Gastroesophageal sphincter (tissue), 4 donors: ENCODE data around the gene HMOX2. TPM values are rescaled to one million over a fixed set of nuclear protein-coding genes. Genes with fewer than 3 reads are reported as not detected.

Source experiments
- ATAC-seq: fragments of 150-250 bp; one replicate; pipeline ENCODE4 v1.9.1; 2016; ENCODE audit warnings: mild to moderate bottlenecking, moderate library complexity
- H3K27ac ChIP-seq, 4 donors: fragments of 200-600 bp; sonication (generic) in 3 of 4; 1 replicate in 3 of 4; 2 replicates in 1 of 4; pipeline ENCODE4 v1.5.1; 2016 to 2019
- H3K27me3 ChIP-seq: fragments of 200-600 bp; sonication (generic); one replicate; pipeline ENCODE4 v1.5.1; 2019
- H3K36me3 ChIP-seq, 2 donors: fragments of 200-600 bp; sonication (generic); one replicate each; pipeline ENCODE4 v1.5.1; 2019; ENCODE audit warnings: control low read depth in 1 of 2
- H3K4me1 ChIP-seq, 3 donors: fragments of 200-600 bp; sonication (generic); 1 replicate in 2 of 3; 2 replicates in 1 of 3; pipeline ENCODE4 v1.5.1; 2016 to 2019; ENCODE audit warnings: control low read depth in 2 of 3
- H3K4me3 ChIP-seq, 2 donors: fragments of 200-600 bp; sonication (generic); one replicate each; pipeline ENCODE4 v1.5.1; 2019; ENCODE audit warnings: mild to moderate bottlenecking in 1 of 2, moderate library complexity in 1 of 2
- H3K9me3 ChIP-seq, 3 donors: fragments of 200-600 bp; sonication (generic); one replicate each; pipeline ENCODE4 v1.5.1; 2017 to 2019; ENCODE audit warnings: control low read depth in 2 of 3
- CTCF ChIP-seq, 4 experiments: fragments of 200-600 bp in 2 of 4; fragments of 450-650 bp in 2 of 4; sonication (generic) in 1 of 4; IDR thresholded peaks; one replicate each; pipeline ENCODE4 v1.5.1; 2017 to 2019; ENCODE audit warnings: antibody characterized with exemption in 4 of 4, mild to moderate bottlenecking in 2 of 4, moderate library complexity in 2 of 4
- EP300 ChIP-seq: sonication (generic); formaldehyde crosslinking; IDR thresholded peaks from one replicate; pipeline ENCODE4 v1.6.1; 2017; ENCODE audit warnings: antibody characterized with exemption, mild to moderate bottlenecking
- POLR2A ChIP-seq, 2 donors: fragments of 450-650 bp; IDR thresholded peaks; one replicate each; pipeline ENCODE4 v1.6.1; 2017; ENCODE audit warnings: antibody characterized with exemption in 2 of 2, mild to moderate bottlenecking in 2 of 2, moderate library complexity in 1 of 2
- POLR2AphosphoS5 ChIP-seq: sonication (generic); formaldehyde crosslinking; IDR thresholded peaks from one replicate; pipeline ENCODE4 v1.6.1; 2017; ENCODE audit warnings: antibody characterized with exemption
- WGBS, 2 donors: methylation state at CpG; one replicate each; pipeline ENCODE4 v1.1.5; 2018; ENCODE audit warnings: low coverage in 1 of 2; 5-methylcytosine and 5-hydroxymethylcytosine counted together
- total RNA-seq, 4 donors: library from RNA; depleted of rRNA; stranded (reverse); fragments of >200 nt; gene quantifications; one replicate each; pipeline ENCODE4 v1.1.0, GENCODE V29; 2016

The HMOX2 gene
- total RNA-seq, 4 donors from 2014 or later, result 26.3 to 66.3 (median 36.2) TPM

DNA sequence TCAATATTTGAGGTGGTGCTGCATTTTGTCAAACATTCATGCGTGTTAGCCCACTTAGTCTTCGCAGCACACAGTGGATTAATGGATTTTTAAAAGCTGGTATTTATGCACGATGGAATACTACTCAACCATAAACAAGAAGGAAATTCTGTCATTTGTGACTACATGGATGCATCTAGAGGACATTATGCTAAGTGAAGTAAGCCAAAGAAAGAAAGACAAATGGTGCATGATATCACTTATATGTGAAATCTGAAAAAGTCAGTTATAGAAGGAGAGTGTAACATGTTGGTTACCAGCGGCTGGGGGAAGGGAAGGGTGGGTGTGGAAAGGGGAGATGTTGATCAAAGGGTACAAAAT, 23.0 kb downstream of the HMOX2 start:
- Histone ChIP-seq H3K4me1 (peaks cover 0 to 34% (median 11%) of the 10 kb centered on the region in 3 donors), H3K9me3 (no peaks in the 10 kb centered on the region), H3K27me3 (no peaks in the 10 kb centered on the region), H3K27ac (no peak overlapping the region), H3K4me3 (no peak overlapping the region), H3K36me3 (peaks cover 0 to 14% of the 10 kb centered on the region in 2 donors)
- TF ChIP-seq CTCF (IDR thresholded peaks at IDR 0.05), result no peak
- TF ChIP-seq POLR2A (IDR thresholded peaks at IDR 0.05), result no peak
- no peak for TF ChIP-seq EP300
- no peak for TF ChIP-seq POLR2AphosphoS5
- ATAC-seq, result no peak
- 93 to 96% methylated on average over 4 of the region's 4 CpGs for WGBS, 2 donors

DNA sequence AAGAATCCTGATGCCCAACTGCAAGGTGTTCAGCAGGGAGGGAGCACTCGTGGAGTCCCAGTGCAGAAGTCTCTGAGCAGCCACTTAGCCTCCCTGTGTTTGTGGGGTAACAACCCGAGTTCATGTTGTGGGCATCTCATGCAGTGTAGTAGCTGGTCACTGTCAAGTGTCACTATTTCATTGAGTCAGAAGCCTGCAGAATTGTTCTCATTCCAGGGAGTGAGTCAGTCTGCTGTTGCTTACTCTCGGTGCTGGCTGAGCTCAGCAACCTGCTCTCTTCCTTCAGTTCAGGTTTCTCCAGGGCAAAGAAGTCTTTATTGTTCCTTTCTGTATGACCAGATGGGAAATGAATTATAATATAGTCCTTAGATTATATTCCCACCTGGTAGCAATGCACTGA, 24.1 kb downstream of the HMOX2 start:
- ATAC-seq, result peak; percentile 88
- peak; percentile 83 for TF ChIP-seq POLR2AphosphoS5
- no peak for TF ChIP-seq CTCF (IDR thresholded peaks at IDR 0.05)
- peaks cover 0 to 34% (median 11%) of the 10 kb centered on the region in 3 donors for H3K4me1 ChIP-seq
- peaks cover 0 to 14% of the 10 kb centered on the region in 2 donors for H3K36me3 ChIP-seq
- H3K4me3 ChIP-seq, result peak overlapping the region in 1 of 2 donors; percentile 5
- no peaks in the 10 kb centered on the region for H3K9me3 ChIP-seq
- WGBS, 2 donors, result 19 to 30% methylated on average over 3 of the region's 3 CpGs
- no peaks in the 10 kb centered on the region for H3K27me3 ChIP-seq
- peak overlapping the region; percentile 24 to 72 (median 70) for H3K27ac ChIP-seq

- WGBS, 2 donors, result 16 to 18% methylated on average over 5 of the region's 5 CpGs
- TF ChIP-seq POLR2AphosphoS5 (peak; percentile 11), CTCF (IDR thresholded peaks at IDR 0.05) (no peak)
- ATAC-seq, result no peak
- H3K27ac ChIP-seq, result peak overlapping the region in 3 of 4 donors; percentile 69 to 72 (median 72)
- H3K4me1 ChIP-seq, result peaks cover 0 to 38% (median 11%) of the 10 kb centered on the region in 3 donors
- H3K4me3 ChIP-seq, result peak overlapping the region in 1 of 2 donors; percentile 5
- peaks cover 0 to 18% of the 10 kb centered on the region in 2 donors for H3K36me3 ChIP-seq
- no peaks in the 10 kb centered on the region for H3K27me3 ChIP-seq
- H3K9me3 ChIP-seq, result no peaks in the 10 kb centered on the region
Observed at GRCh38 chr16:4501071-4501478, 24.9 kb downstream of the HMOX2 start.

- Histone ChIP-seq H3K4me3 (no peak overlapping the region), H3K4me1 (peaks cover 0 to 35% (median 7%) of the 10 kb centered on the region in 3 donors), H3K9me3 (no peaks in the 10 kb centered on the region), H3K36me3 (peaks cover 0 to 46% of the 10 kb centered on the region in 2 donors), H3K27ac (no peak overlapping the region), H3K27me3 (no peaks in the 10 kb centered on the region)
- TF ChIP-seq POLR2A (IDR thresholded peaks at IDR 0.05), result no peak
- TF ChIP-seq CTCF (IDR thresholded peaks at IDR 0.05), result no peak
- no peak for TF ChIP-seq POLR2AphosphoS5
- no peak for TF ChIP-seq EP300
- WGBS, 2 donors, result 70 to 87% methylated on average over 4 to 9 of the region's 13 CpGs
- ATAC-seq, result no peak
Observed at GRCh38 chr16:4505356-4506147, 29.4 kb downstream of the HMOX2 start.

DNA sequence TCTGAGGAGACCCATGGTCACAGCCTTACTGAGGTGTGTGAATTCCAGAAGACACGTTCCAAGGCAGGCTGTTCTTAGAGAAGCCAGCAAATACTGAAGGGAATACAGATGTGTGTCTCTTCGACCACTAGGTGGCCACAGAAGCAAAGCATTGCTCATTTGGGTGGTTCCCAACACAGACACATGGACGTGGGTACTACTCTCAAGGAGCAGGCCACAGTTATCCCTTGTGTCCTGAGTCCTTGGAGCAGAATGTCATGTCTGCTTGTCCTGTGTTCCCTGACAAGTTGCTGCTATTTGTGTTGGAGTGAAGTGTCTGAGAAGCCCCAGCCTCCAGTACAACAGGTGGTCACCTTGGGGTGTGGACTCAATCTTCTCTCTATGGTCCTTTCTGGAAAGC, 30.3 kb downstream of the HMOX2 start:
- peak overlapping the region in 1 of 4 donors; percentile 4 for H3K27ac ChIP-seq
- no peaks in the 10 kb centered on the region for H3K27me3 ChIP-seq
- TF ChIP-seq CTCF (IDR thresholded peaks at IDR 0.05), result peak in 3 of 4 experiments; percentile 78 to 87 (median 86)
- TF ChIP-seq POLR2AphosphoS5, result peak; percentile 36
- TF ChIP-seq EP300, result no peak
- TF ChIP-seq POLR2A (IDR thresholded peaks at IDR 0.05), result no peak
- peak; percentile 86 for ATAC-seq
- H3K4me1 ChIP-seq, result peaks cover 0 to 34% (median 7%) of the 10 kb centered on the region in 3 donors
- H3K36me3 ChIP-seq, result peaks cover 0 to 55% of the 10 kb centered on the region in 2 donors
- no peaks in the 10 kb centered on the region for H3K9me3 ChIP-seq
- H3K4me3 ChIP-seq, result no peak overlapping the region
- WGBS, 2 donors, result 0% methylated on average over 3 of the region's 3 CpGs; no CpG with 5 or more reads in 1 of the 2 donors
